GM19397 (cell line): ENCODE results near the gene FIP1L1.
"Not testable (repeated sequence)": the region's sequence is repeated elsewhere in the genome, so short reads cannot be mapped to it uniquely, and the experiment has no call there.

Source experiments
- ATAC-seq: cut with Tn5 transposase; IDR thresholded peaks from one replicate; pipeline ENCODE4 v1.9.1; 2021; ENCODE audit warnings: mild to moderate bottlenecking, moderate library complexity; ENCODE audit not compliant: unreplicated experiment

Gene FIP1L1

DNA sequence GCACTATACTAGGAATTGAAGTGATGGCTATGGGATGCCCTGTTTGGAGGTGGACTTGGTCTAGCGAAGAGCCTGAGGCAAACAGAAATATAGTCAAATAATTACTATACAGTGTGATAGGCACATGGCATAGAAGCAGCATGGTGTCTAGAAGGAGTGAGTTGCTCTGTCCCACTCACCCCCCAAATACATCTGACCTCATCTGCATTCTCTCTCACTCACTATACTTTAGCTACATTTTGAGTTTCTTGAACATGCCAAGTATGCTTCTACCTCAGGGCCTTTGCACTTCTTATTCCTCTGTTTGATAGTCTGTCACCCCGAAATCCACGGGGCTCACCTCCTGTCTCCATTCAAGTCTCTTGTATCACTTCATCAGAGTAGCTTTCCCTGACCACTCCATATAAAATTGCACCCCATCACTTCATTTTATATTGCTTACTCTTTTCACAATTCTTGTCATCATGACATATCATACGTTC, 2.6 kb upstream of the FIP1L1 start:
- no peak for ATAC-seq

- ATAC-seq = no peak
Measured at GRCh38 chr4:53376900-53377299, 541 bp upstream of the FIP1L1 start.

GRCh38 chr4:53378171-53378482, 686 bp downstream of the FIP1L1 start:
- ATAC-seq = no peak

DNA sequence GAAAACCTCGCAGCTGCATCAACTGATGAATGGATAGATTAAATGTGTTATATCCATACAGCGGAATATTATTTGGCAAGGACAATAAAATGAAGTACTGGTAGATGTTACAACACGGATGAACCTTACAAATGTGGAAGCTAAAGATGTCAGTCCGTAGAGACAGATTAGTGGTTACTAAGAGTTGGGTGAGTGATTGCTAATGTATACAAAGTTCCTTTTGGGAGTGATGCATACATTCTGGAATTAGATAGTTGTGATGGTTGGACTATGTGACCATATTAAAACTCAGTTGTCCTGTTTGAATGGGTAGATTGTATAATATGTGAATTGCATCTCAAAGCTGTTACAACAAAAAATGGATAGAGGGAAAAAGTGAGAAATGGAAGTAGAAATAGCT, 2.8 kb downstream of the FIP1L1 start:
- no peak for ATAC-seq

- ATAC-seq = not testable (repeated sequence)
Measured at GRCh38 chr4:53409479-53409878, 32.0 kb downstream of the FIP1L1 start.

GRCh38 chr4:53419208-53419607, 41.8 kb downstream of the FIP1L1 start:
- ATAC-seq = no peak

DNA sequence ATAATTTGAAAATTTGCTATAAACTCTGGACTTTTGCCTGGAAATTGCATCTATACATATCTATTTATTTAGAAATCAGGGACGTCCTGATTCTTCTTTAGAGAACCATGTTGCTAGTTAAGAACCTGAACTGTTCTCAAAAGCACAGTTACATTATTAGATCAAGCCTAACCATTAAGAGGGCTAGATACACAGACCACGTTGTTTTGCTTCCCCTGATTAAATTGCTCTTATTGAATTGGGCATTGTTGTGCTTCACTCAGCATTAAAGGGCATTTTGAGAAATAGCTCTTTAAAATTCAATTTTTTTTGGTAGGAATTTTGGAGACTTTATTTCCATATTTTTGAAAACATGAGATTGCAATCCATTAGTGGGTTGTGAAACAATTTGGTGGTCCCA, 44.4 kb downstream of the FIP1L1 start:
- ATAC-seq = no peak

DNA sequence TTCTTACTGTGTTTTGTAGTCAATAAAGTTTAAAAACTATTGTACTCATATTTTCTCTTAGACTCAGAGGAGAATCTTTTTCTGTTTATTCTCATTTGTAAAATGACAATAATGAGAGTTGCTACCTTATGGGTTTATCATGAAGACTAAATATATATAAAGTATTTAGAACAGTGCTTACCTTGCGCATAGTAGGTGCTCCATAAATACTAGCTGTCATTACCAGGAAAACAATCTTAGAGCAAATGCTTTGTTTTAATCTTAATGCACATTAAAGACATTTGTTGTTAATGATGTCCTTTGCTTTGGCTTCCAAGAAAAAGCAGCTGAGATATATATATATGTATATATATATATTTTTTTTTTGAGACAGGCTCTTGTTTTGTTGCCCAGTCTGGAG, 44.9 kb downstream of the FIP1L1 start:
- ATAC-seq = no peak

GRCh38 chr4:53424280-53424679, 46.8 kb downstream of the FIP1L1 start:
- no peak for ATAC-seq

GRCh38 chr4:53427366-53427765, 49.9 kb downstream of the FIP1L1 start:
- no peak for ATAC-seq

GRCh38 chr4:53431052-53431451, 53.6 kb downstream of the FIP1L1 start:
- ATAC-seq = no peak

DNA sequence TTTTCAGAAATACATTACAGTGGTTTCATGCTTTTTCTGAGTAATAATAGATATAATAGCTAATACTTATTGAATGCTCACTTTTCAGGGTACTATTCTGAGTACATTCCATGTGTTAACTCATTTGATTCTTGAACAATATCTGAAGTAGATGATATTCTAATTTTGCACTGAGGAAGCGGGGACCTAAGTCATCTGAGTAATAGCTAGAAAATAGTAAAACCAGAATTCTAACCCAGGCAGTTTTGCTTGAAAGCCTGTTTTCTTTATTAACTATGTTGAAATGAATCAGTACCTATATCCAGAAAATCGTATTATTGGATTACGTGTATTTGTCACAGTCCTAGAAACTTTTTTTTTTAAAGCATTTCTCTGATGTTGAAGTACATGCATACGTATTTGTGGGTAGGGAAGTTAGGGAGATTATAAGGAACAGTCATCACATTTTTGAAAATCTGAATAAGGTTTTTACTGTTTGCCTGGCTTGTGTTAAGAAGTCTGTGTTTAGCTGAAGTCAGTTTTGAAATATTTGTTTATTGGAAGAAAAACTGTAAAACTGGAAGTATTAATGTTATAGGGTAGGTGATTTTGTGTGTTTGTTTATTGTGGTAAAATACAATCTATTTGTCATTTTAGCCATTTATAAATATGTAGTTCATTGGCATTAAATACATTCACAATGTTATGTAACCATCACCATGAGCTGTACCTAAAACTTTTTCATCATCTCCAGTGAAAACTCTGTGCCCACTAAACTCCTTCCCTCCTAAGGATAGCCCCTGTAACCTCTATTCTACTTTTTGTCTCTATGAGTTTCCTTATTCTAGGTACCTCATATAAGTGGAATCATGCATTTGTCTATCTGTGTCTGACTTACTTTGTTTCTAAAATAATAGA, 55.3 kb downstream of the FIP1L1 start:
- no peak for ATAC-seq

GRCh38 chr4:53436251-53436650, 58.8 kb downstream of the FIP1L1 start:
- no peak for ATAC-seq

GRCh38 chr4:53441564-53441963, 64.1 kb downstream of the FIP1L1 start:
- ATAC-seq = no peak

GRCh38 chr4:53444954-53445353, 67.5 kb downstream of the FIP1L1 start:
- ATAC-seq = no peak

DNA sequence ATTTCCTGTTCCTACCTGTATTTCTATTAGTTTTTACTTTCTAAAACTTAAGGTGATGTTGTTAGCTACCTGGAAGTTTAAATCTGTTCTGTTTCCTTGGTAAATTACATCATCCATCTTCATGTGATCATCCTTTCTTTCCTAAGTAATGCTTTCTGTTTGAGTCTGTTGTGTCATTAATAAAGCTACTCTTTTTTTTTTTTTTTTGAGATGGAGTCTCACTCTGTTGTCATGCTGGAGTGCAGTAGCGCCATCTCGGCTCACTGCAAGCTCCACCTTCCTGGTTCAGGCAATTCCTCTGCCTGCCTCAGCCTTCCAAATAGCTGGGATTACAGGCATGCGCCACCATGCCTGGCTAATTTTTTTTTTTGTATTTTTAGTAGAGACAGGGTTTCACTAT, 73.3 kb downstream of the FIP1L1 start:
- ATAC-seq = no peak

DNA sequence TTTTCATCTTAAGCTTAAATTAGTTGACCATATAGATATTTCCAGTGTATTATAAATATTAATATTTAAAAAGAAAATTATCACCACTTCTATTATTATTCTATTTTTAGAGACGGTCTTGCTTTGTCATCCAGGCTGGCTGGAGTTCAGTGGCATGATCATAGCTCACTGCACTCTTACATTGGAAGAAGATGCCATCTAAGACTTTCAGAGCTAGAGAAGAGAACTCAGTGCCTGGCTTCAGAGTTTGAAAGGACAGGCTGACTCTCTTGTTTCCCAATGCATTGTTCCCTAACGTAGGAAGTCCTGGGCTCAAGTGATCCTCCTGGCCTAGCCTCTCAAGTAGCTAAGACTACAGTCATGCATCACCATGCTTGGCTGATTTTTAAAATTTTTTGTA, 75.9 kb downstream of the FIP1L1 start:
- ATAC-seq = no peak

DNA sequence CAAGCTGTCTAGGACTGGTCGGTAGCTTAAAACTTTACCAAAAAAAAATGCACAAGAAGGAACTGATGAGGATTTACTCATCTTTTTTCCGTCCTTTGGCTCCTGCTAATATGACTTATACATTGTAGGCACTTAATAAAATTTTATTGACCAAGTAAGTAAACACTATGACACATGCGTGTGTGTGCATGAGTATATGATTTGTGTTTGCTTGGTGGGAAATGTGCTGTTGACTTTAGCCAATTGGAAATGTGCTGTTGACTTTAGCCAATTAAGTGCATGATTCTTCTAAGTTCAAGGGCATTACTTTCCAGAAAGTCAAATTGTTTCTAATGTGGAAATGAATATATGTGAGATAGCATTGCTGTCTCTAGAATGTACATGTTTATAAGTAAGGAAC, 78.3 kb downstream of the FIP1L1 start:
- ATAC-seq = no peak

- no peak for ATAC-seq
Measured at GRCh38 chr4:53456178-53456577, 78.7 kb downstream of the FIP1L1 start.

DNA sequence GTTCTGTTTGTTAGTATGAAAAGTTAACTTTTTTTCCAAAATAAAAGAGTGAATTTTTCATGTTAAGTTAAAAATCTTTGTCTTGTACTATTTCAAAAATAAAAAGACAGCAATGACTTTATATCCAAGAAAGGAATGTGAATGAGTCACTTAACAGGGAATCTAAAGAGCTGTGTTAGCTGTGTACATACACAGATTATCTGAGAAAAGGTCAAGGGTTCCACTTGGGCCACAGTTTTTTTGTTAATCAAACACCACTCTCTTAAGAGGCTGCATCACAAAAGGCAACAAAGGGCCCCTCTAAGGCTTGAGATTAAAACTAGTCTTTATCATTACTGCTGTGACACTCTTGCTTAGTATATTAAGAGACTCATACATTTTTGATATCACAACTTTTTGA, 82.1 kb downstream of the FIP1L1 start:
- no peak for ATAC-seq

DNA sequence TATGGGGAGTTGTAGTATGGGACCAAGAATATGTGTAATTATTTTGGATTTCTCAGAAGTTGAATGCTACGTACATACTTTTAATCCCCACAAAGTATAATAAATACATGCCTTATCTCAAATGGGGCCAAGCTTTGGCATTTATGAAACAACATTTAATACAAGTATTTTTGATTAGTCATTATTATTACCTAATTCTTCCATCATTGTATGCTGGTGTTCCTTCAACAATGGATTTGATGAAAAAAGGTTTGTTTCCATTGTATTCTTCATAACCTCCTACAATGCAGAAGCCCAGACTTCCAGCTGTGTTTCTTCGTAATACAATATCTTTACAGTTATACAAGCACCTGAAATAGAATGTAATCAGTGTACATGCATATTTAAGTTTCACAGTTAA, 83.8 kb downstream of the FIP1L1 start:
- no peak for ATAC-seq

DNA sequence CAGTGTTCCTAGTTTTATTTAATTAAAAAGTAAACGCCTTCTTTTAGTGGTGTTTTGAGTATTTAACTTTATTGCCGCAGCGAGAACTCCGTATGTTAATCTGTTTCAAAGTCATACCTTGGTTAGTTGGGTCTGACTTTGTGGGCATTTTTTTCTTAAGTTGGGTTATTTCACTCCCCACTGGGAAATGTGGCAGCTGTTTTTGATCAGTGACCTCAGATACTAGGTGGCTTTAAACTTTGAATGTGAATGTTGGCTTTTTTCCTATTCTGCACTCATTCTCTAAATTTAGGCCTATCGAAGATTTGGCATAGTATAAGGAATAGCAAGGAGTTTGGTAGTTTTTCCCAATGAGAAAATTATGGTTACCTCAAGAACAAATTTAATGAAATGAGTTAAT, 85.9 kb downstream of the FIP1L1 start:
- no peak for ATAC-seq

- ATAC-seq = no peak
Measured at GRCh38 chr4:53465281-53465680, 87.8 kb downstream of the FIP1L1 start.
